HUES48 (cell line): ENCODE data around the gene OBI1.

Experiments
- H3K27ac ChIP-seq: one replicate; pipeline ENCODE4 v1.7.0; 2013; ENCODE audit warnings: low read depth, low read length, inconsistent platforms
- H3K27me3 ChIP-seq: 2 replicates; pipeline ENCODE4 v1.6.1; 2013; ENCODE audit warnings: mild to moderate bottlenecking, low read length; ENCODE audit not compliant: control insufficient read depth, insufficient read depth
- H3K36me3 ChIP-seq: 2 replicates; pipeline ENCODE4 v1.6.1; 2013; ENCODE audit warnings: low read length; ENCODE audit not compliant: control insufficient read depth, insufficient read depth
- H3K4me1 ChIP-seq: 2 replicates; pipeline ENCODE4 v1.6.1; 2013; ENCODE audit warnings: mild to moderate bottlenecking, low read length; ENCODE audit not compliant: control insufficient read depth, insufficient read depth
- H3K4me3 ChIP-seq: 2 replicates; pipeline ENCODE4 v1.5.1; 2013; ENCODE audit warnings: mild to moderate bottlenecking, low read depth, low read length
- H3K9ac ChIP-seq: 2 replicates; pipeline ENCODE4 v1.6.1; 2013; ENCODE audit warnings: mild to moderate bottlenecking, low read depth, low read length, moderate library complexity
- H3K9me3 ChIP-seq: 2 replicates; pipeline ENCODE4 v1.6.1; 2013; ENCODE audit warnings: low read length; ENCODE audit not compliant: control insufficient read depth, insufficient read depth

OBI1 gene

DNA sequence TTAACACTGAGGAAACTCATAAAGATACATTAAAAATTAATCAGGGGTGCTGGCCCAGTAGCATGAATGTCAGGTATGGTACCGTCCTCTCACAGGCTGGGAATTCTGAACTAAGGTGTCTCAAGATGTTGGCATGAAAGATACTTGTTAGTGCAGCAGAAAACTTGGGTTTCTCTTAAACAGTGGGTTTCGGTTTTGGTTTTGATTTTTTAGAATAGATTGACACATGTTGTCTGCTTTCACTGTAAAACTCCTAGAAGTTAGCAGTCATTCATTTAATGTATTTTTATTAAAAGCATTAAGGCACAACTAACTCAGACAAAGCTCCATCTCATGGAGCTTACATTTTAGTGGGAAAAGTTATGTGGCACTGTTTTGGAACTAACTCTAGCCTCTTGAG, 3.5 kb upstream of the OBI1 start:
- no peak overlapping the region for H3K4me3 ChIP-seq
- no peaks in the 10 kb centered on the region for H3K36me3 ChIP-seq
- peaks cover 9% of the 10 kb centered on the region for H3K27me3 ChIP-seq
- H3K9me3 ChIP-seq, result no peaks in the 10 kb centered on the region
- no peak overlapping the region for H3K9ac ChIP-seq
- peaks cover 20% of the 10 kb centered on the region for H3K4me1 ChIP-seq
- H3K27ac ChIP-seq, result no peak overlapping the region

DNA sequence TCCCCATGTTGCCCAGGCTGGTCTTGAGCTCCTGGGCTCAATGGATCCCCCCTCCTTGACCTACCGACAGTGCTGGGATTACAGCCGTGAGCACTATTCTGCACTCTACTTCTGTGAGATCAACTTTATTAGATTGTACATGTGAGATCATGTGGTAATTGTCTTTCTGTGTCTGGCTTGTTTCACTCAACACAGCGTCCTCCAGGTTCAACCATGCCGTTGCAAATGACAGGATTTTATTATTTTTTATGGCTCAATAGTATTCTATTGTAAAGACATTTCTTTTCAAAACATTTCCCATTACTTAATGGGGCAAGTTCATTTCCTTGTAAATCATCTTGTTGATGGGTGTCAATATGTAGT, 1.5 kb upstream of the OBI1 start:
- H3K4me1 ChIP-seq, result peaks cover 32% of the 10 kb centered on the region

DNA sequence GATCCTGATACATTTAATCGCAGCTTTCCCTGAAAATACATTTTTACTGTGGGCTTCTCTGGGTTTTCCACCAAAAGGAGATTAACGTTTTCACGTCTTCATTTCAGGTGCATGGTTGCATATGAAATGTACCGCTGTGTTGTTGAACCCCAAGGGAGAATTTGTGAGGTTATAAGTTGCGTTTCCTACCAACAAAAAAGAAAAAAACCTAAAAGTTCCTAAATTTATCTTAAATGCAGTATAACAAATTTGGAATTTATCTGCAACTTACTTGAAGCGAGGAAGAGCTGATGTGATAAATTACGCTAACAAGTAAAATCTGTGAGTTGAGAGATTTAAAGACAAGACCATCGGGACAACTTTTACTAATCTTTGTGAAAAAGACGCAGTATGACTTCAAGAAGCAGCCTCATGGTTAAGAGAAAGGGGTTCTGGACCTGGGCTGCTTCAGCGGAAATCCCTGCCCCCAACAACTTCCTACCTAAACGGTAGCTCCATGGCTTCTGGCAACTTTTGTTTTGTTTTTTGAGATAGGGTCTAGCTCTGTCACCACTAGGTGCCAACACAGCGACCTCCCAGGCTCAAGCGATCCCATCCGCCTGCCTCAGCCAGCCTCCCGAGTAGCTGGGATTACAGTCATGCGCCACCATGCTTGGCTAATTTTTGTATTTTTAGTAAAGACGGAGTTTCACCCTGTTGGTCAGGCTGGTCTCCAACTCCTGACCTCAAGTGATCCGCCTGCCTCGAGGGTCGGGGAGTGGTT, 958 bp upstream of the OBI1 start:
- Histone ChIP-seq H3K27ac (no peak overlapping the region), H3K9me3 (no peaks in the 10 kb centered on the region), H3K27me3 (peaks cover 9% of the 10 kb centered on the region), H3K4me1 (peaks cover 37% of the 10 kb centered on the region), H3K9ac (peak overlapping the region; percentile 30; the same call in 1 of the 2 replicates), H3K36me3 (peaks cover 5% of the 10 kb centered on the region; the same call in 1 of the 2 replicates), H3K4me3 (peak overlapping the region; percentile 81)

More for the DNA sequence above, 1.5 kb upstream of the OBI1 start:
- no peak overlapping the region for H3K9ac ChIP-seq
- H3K27me3 ChIP-seq, result peaks cover 9% of the 10 kb centered on the region
- no peak overlapping the region for H3K4me3 ChIP-seq
- no peak overlapping the region for H3K27ac ChIP-seq
- H3K36me3 ChIP-seq, result peaks cover 5% of the 10 kb centered on the region; the same call in 1 of the 2 replicates
- no peaks in the 10 kb centered on the region for H3K9me3 ChIP-seq

- H3K4me3 ChIP-seq, result peak overlapping the region; percentile 81
- peaks cover 5% of the 10 kb centered on the region; the same call in 1 of the 2 replicates for H3K36me3 ChIP-seq
- peaks cover 33% of the 10 kb centered on the region for H3K4me1 ChIP-seq
- H3K27me3 ChIP-seq, result peaks cover 9% of the 10 kb centered on the region
- H3K9ac ChIP-seq, result peak overlapping the region; percentile 30; the same call in 1 of the 2 replicates
- H3K27ac ChIP-seq, result no peak overlapping the region
- H3K9me3 ChIP-seq, result no peaks in the 10 kb centered on the region
Observed at GRCh38 chr13:78659450-78659730, 435 bp upstream of the OBI1 start.

GRCh38 chr13:78657699-78658629, 991 bp downstream of the OBI1 start:
- Histone ChIP-seq H3K4me3 (peak overlapping the region; percentile 81), H3K27ac (peak overlapping the region; percentile 98), H3K36me3 (peaks cover 5% of the 10 kb centered on the region; the same call in 1 of the 2 replicates), H3K9me3 (no peaks in the 10 kb centered on the region), H3K9ac (peak overlapping the region; percentile 88), H3K27me3 (peaks cover 9% of the 10 kb centered on the region), H3K4me1 (peaks cover 36% of the 10 kb centered on the region)

DNA sequence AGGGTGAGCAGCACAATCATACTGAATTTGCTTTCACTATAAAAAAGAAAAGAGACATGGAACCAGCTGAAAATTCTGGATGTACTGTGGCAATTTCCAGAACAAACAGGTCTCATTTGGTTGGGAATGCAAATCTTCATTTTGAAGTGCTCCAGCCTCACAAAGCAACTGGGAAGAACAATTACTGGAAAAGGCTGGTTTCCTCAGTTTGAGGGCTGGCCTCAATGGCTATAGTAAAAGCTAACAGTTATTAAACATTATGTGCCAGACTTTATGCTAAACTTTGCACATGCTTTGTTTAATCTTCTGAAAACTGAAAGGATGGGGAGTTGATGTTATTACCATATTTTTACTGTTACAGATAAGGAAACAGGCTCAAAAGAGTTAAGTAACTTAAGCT, 3.0 kb downstream of the OBI1 start:
- Histone ChIP-seq H3K4me3 (no peak overlapping the region), H3K9ac (no peak overlapping the region), H3K36me3 (peaks cover 5% of the 10 kb centered on the region; the same call in 1 of the 2 replicates), H3K4me1 (peaks cover 55% of the 10 kb centered on the region), H3K9me3 (no peaks in the 10 kb centered on the region), H3K27ac (no peak overlapping the region), H3K27me3 (peaks cover 9% of the 10 kb centered on the region)

DNA sequence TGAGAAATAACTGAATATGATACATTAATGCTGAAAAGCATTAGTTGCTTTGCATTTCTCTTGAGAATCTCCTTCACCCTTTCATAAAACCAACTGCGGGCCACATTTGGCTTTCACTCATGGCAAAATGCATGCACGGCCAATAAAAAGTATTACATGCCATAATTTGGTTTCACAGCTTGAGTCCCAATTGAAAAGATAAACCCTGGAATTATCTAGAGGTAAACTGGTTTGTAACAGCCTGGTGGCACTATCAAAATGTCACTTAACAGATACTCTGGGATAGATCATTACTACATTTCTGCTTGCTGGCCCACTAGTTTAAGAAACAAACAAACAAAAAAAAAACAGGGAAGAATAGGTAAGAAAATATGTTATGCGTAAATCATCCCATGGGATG, 3.9 kb downstream of the OBI1 start:
- Histone ChIP-seq H3K4me1 (peaks cover 59% of the 10 kb centered on the region), H3K36me3 (peaks cover 5% of the 10 kb centered on the region; the same call in 1 of the 2 replicates), H3K9me3 (no peaks in the 10 kb centered on the region), H3K27me3 (peaks cover 8% of the 10 kb centered on the region), H3K9ac (no peak overlapping the region), H3K4me3 (no peak overlapping the region), H3K27ac (no peak overlapping the region)

- peaks cover 58% of the 10 kb centered on the region for H3K4me1 ChIP-seq
- H3K9me3 ChIP-seq, result no peaks in the 10 kb centered on the region
- H3K9ac ChIP-seq, result no peak overlapping the region
- no peak overlapping the region for H3K27ac ChIP-seq
- H3K4me3 ChIP-seq, result no peak overlapping the region
- H3K27me3 ChIP-seq, result no peaks in the 10 kb centered on the region
- H3K36me3 ChIP-seq, result peaks cover 5% of the 10 kb centered on the region; the same call in 1 of the 2 replicates
Observed at GRCh38 chr13:78652651-78653050, 6.3 kb downstream of the OBI1 start.

DNA sequence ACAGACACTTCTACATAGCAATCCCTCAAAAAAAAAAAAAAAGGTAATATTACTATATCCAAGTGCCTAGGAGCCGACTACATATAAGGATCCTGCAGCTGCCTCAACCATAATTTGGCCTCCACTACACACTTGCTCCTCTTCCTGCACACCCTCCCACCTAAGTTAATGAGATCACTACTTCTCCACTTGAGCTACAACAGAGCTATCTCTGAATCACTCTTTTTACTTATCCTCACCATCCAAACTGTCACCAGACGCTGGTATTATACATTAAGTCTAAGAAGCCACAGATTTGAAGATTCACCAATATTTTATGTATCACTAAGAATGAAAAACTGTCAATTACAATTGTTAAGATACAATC, 8.3 kb downstream of the OBI1 start:
- Histone ChIP-seq H3K4me1 (peaks cover 47% of the 10 kb centered on the region), H3K27me3 (no peaks in the 10 kb centered on the region), H3K36me3 (peaks cover 2% of the 10 kb centered on the region; the same call in 1 of the 2 replicates), H3K27ac (no peak overlapping the region), H3K9ac (no peak overlapping the region), H3K9me3 (no peaks in the 10 kb centered on the region), H3K4me3 (no peak overlapping the region)

DNA sequence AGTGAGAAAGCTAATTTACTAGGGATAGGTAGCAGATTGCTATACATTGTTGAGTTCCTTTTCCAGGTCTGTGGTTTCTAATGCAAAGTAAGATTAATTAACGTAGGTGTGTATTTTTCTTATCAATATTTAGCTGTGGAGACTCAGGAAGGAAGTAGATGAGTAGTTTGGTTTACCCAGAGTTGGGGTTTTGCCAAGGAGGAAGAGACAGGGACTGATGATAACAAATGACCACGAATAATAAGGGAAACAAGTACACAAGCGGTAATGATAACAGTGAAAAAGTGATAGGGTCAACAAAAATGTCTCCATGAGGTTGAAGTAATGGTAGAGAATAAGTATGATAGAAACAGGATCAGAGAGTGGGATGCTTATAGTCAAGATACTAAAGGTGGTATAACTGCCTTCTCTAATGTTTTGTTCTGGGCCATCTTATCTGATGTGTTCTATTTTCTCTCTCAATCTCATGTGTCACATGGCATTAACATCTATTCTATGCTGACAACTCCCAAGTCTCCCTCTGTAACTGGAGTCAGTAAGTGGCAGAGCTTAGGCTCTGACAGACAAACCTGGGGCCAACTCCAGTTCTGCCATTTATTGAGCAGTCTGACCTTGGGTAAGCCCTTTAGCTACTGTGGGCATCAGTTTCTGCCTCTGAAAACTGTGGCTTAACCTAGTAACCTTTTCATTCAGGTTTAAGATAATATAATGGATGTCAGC, 8.8 kb downstream of the OBI1 start:
- Histone ChIP-seq H3K4me1 (peaks cover 42% of the 10 kb centered on the region), H3K9ac (no peak overlapping the region), H3K9me3 (no peaks in the 10 kb centered on the region), H3K4me3 (no peak overlapping the region), H3K27ac (no peak overlapping the region), H3K27me3 (no peaks in the 10 kb centered on the region), H3K36me3 (no peaks in the 10 kb centered on the region)
